Germinal center (tissue), 1 donor: ENCODE measurements around the gene TMEM120B.
"Not testable (repeated sequence)": the region's sequence is repeated elsewhere in the genome, so short reads cannot be mapped to it uniquely, and the experiment has no call there.

Experiments
- DNase-seq: peaks from one replicate; pipeline ENCODE4 v3.0.0; 2012; ENCODE audit warnings: mixed read lengths, low spot score

Gene TMEM120B

DNA sequence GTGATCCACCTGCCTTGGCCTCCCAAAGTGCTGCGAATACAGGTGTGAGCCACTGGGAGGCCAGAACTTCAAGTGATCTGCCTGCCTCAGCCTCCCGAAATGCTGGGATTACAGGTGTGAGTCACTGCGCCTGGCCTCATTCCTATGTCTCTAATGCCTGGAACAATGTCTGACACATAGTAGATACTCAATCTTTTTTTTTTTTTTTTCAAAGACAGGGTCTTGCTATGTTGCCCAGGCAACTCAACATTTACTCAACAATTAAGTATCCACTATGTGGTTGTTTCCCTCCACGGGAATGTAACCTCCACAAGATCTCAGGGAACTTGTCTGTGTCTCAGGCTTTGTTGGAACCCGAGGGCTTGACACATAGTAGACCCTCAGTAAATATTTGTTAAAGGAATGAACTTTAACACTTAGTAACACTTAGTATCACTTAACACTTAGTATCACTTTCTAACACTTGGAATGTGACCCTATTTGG is 3.0 kb upstream of the TMEM120B start:
- no peak for DNase-seq

DNA sequence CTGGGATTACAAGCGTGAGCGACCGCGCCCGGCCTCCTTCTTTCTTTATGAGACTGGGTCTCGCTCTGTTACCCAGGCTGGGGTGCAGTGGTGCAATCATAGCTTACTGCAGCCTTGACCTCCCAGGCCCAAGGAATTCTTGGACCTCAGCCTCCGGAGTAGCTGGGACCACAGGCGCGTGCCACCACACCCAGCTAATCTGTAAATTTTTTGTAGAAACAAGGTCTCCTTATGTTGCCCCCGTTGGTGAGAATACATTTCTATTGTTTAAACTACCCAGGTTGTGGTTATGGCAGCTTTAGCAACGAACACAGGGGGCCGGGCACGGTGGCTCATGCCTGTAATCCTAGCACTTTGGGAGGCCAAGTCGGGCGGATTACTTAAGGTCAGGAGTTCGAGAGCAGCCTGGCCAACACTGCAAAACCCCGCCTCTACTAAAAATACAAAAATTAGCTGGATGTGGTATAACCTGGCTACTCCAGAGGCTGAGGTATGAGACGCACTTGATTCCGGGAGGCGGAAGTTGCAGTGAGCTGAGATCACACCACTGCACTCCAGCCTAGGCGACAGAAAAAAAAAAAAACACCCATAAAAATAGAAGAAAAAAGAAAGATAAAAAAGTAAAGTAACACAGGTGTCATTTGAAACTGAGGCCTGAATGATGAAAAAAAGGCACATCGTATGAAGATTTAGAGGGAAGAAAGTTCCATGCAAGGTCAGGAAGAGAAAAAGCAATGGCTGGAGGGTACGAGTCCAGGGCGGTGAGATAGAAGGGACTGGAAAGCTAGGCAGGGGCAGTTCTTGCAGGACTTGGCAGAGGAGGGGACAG is 977 bp upstream of the TMEM120B start:
- DNase-seq, result no peak

DNA sequence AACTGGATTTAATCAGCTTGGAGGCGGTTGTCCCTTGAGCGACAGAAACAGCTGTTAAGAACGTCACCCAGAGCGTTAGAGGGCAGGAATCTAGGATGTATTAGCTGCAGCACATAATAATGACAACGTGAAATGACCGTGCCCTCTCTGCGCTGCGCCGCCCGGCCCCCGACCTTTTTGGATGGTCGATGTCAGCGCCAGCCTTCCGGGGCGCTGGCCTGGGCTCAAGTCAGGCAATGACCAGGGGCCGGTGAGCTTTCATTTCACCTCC is 427 bp upstream of the TMEM120B start:
- DNase-seq, result peak; percentile 24

DNA sequence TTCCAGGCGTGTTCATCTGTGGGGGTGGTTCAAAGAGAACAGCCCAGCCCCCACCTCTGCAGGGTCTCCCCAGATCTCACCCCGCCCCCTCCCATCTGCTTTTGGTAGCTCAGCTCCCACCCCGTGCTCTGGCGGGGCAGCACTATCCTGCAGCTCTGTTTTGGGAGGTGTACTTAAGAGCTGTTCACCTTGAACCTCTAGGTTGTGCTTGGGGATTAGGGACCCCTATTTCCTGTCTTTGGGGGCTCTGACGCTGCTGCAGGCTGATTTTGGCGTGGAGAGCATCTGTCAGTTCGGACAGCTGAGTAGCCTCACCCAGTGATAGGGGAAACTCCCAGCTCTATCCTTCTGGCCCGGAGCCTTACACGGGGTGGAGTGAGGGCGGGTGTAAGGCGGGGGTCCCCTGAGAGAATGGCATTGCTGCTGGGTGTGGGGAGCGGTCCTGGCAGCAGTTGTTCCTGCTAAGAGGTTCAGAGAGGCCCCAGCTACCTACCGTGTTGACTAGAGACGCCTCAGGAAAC is 765 bp downstream of the TMEM120B start:
- DNase-seq, result no peak

DNA sequence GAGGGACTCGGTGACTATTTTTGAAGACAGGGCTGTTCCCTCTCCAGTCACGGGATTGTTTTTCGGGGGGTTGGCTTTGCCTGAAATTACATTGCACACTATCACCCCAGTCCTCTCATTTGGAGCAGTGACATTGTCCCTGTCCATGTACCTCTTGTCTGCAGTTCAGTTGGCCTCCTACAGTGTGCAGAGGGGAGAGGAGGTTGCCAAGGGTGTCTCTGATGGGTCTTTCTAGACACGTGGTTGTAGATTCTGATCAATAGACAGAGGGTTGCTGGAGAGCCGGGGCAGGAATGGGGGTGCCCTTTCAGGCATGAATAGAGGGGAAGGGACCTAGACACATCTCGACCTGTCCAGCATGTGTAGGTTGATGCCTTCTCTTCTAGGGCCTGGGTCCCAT is 1.2 kb downstream of the TMEM120B start:
- no peak for DNase-seq

DNA sequence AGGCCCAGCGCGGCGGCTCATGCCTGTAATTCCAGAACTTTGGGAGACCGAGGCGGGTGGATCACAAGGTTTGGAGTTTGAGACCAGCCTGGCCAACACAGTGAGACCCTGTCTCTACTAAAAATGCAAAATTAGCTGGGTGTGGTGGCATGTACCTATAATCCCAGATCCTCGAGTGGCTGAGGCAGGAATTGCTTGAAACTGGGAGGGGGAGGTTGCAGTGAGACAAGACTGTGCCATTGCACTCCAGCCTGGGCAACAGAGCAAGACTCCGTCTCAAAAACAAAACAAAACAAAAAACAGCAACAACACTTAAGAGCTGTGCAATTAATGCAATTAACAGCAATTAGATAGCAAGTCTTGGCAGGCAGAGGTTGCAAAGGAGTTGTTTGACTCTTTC is 2.5 kb downstream of the TMEM120B start:
- not testable (repeated sequence) for DNase-seq

DNA sequence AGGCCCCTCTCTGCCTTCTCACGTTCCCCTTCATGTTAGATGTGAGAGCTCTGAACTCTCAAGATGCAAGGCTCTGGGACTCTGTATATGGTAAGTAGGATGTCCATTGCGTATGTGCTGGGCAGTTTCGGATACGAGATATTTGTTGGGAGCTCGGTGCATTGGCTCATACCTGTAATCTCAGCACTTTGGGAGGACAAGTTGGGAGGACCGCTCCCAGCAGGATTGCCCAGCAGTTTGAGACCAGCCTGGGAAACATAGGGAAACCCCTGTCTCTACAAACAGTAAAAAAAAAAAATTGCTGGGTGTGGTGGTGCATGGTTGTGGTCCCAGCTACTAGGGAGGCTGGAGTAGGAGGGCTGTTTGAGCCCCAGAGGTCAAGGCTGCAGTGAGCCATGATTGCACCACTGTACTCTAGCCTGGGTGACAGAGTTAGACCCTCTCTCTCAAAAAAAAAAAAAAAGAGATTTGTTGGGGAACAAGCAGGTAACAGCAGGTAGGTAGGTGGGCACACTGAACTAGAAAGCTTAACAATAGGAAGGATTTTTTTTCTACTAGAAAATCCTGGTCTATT is 3.4 kb downstream of the TMEM120B start:
- DNase-seq, result no peak

DNA sequence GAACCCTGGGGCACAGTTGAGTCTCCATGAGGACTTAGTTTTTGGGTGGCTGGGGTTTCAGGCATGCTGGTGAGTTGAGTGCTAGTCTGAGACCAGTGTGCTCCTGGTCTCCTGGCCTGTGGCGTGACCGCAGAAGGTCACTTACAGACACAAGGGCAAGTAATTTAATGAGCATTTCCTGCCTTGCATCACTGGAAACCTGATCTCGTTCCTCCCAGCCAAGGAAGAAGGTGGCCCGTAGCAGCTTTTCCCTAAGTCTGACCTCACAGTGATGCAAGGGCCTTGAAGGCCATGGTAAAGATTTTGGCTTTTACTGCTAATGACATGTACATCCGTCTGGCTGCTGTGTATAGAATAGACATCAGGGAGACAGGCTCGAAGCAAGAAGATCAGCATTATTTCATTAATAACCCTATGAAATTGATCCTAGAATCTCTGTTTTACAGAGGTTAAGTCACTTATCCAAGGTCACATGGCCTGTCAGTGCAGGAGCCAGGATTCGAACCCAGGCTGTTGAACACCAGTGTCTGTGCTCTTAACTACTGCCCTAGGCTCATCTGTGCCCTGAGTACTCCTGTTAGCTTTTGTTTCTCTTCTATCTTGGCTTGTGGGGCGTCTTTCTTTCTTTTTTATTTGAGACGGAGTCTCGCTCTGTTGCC is 4.6 kb downstream of the TMEM120B start:
- DNase-seq, result no peak

DNA sequence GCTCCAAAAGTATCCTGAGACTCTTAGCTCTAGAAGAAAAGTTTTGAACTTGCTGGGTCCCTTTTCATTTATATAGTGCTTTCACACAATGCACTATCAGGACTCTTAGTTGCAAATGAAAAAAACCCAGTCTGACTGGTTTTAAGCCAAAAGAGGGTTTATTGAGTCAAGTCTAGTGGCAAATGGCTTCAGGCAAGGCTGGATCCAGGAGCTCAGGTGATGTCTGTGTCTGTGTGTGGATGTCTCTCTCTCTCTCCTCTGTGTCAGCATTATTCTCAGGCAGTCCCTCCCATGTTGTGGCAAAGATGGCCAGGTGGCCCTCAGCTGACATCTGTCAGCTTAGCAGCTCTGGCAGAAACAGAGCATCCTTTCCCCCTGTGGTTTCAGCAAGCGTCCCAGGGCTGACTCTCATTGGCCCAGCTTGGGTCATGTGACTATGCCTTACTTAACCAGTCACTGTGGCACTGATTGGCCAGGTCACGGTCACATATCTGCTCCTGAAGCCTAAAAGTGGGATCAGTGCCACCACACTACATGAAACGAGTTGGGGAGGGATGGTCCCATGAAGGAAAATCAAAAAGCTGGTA is 6.2 kb downstream of the TMEM120B start:
- no peak for DNase-seq

DNA sequence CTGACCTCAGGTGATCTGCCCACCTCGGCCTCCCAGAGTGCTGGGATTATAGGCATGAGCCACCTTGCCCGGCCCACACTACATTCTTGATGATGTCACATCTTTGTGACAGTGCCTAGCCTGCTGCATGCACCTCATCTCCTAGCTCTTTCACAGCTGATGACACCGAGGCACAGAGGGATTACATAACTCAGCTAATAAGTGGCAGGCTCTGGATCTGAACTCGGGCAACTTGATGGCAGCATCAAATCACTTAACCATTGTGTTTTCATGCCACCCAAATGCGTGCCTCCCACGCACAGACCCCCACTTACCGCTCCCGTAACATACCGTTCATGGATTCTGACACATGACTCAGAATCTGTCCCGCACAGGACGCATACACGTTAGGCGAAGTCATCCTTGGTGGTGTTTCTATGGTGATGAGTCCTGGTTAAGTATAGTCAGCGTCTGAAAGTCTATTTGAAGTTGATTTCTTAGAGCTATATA is 7.4 kb downstream of the TMEM120B start:
- DNase-seq, result no peak

DNA sequence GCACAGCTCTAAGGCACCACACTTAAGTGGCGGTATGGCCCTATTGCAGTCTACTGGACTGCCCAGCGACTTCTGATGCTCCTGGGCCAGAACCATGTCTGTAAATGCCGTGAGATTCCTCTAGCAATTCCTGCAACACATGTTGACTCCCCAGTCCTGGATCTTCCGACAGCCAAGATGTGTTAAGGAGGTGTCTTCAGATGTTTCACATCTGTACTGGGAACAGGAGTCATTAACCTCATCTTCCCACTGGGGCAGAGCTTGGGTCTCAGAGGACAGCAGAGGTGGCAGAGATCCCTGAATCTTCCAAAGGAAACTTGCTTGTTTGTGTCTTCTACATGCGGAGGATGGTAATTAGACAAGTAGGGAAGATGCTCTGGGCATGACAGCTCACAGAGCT is 8.2 kb downstream of the TMEM120B start:
- no peak for DNase-seq

DNA sequence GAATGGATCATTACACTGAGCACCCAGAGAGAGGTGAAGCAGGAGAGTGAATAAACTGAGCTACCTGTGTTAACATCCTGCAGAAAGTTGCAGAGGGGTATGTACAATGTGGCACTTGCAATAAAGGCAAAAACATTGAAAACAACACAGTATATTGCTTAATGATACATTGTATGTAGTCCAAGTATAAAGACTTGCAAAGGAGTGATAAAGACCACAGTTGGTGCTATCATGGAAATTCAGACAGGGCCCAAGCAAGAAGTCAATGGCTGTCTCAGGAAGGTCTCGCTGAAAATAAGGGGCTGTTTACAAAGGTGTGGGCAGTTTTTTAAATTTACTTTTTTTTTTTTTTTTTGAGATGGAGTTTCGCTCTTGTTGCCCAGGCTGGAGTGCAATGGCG is 10.0 kb downstream of the TMEM120B start:
- no peak for DNase-seq

DNA sequence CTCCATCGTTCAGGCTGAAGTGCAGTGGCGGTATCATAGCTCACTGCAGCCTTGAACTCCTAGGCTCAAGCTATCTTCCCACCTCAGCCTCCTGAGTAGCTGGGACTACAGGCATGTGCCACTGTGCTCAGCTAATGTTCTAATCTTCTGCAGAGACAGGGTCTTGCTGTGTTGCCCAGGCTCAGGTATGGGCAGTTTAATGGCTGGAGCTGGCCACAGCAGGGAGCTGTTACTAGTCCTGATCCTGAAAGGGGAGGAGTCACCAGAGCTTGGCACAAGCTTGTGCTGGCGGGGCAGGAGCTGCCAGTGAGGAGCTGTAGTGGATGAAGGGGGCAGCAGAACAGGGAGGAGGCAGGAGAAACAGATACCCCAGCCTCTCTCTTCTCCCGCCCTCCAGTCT is 10.6 kb downstream of the TMEM120B start:
- DNase-seq, result no peak

DNA sequence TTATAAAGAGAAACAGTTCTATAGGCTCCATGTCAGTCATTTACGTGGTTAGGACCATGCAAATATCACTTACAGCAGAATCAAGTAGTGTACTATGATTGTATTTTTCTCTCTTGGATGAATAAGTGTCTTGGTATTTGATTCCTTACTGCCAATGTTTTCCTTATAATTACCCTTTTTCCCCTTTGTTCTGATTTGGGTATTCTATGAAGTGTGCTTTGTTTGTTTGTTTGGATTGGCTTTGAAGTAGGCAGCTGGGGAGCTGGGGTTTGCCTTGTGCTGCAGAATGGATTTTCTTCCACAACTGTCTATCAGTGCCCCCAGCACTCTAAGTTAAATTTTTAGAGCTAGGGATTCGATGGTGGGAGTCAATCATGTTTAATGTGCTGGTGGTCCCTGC is 12.4 kb downstream of the TMEM120B start:
- no peak for DNase-seq

DNA sequence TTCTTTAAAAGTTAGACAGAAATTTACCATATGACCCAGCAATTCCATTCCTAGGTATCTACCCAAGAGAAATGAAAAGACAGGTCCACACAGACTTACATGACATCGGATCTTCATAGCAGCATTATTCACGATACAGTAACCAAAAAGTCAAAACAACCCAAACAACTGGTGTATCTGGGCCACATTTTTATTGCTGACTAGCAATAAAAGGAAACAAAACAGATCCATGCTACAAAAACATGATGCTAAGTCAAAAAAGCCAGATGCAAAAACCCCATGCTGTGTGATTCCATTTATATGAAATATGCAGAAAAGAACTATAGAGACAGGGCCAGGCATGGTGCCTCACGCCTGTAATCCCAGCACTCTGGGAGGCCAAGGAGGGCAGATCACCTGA is 12.9 kb downstream of the TMEM120B start:
- DNase-seq, result no peak

DNA sequence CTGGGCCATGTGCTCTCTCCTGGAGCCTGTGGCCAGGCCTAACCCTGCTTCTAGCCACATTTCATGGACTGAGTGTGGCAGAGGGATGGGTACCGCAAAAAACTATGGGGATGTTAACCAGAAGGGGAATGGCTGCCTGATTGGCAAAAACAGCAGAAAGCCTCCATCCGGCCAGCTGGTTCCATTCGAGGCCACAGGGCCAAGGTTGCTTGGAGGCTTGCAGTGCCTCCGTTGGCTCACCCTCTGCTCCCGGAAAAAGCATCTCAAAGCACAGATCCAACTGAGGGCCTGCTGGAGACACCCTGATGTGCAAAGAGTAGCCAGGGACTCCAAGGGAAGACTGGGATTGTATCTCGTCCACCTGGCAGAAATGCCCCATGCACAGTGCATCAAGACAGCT is 16.5 kb downstream of the TMEM120B start:
- DNase-seq, result no peak

DNA sequence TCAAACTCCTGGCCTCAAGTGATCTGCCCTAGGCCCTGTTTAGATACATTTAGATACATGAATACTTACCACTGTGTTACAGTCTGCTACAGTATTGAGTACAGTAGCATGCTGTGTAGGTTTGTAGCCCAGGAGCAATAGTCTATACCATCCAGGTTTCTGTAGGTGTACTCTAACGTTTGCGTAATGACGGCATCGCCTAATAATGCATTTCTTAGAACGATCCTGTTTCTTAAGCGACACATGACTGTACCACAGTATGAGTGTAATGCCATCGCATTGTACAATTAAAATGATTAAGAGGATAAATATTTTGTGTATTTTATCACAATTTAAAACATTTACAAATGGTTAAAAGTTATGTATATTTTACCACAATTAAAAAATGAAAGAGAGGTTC is 18.9 kb downstream of the TMEM120B start:
- DNase-seq, result no peak

DNA sequence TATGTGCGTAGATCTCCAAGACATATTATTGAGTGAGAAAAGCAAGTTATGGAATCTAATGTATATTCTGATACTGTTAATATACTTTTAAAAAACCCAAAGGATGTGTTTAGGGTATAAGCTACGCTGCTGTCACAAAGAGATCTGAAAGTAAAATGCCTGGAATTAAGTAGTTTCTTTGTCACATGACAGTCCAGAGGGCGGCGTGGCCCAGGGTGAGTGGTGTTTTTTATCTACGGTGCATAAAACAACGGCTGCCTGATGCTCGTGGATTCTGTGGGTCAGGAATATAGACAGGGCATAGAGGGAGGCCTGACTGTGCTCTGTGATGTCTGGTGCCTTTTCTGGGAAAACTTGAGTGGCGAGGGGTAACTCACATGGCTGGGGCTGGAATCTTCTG is 21.3 kb downstream of the TMEM120B start:
- DNase-seq, result no peak

DNA sequence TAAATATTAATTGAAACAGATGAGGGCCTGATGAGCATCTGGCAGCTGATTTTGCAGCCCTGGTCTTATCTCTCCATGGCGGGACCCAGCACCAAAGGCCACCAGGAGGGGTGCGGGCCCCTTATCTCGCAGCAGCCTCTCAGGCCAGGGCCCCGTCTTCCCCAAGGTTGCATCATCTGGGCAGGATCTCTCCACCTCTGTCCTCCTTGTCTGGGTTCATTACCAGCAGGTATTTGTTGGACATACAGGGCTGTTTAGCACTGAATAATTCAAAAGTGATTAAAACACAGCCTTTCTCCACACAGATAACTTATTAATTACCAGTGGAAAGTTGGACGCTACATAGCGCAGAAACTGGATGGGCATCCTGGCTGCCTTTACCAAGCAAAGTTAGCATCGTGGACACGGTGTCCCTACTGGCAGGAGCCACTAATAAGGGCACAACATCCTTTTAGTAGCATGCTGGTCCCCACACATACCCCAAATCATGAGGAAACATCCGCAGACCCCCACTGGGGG is 25.8 kb downstream of the TMEM120B start:
- no peak for DNase-seq

DNA sequence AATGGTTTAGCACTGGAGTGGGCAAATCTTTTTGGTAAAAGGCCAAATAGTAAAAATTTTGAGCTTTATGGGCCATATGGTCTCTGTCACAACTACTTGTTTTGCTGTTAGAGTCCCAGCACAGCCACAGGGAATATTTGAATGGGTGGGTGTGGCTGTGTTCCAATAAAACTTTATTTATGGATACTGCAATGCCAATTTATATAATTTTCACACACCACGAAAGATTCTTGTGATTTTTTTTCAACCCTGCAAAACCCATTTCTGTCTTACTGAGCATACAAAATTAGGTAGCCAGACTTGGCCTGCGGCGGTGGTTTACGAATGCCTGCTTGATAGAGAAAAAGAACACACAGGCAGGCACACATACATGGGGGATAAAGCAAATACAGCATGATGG is 28.3 kb downstream of the TMEM120B start:
- DNase-seq, result no peak

DNA sequence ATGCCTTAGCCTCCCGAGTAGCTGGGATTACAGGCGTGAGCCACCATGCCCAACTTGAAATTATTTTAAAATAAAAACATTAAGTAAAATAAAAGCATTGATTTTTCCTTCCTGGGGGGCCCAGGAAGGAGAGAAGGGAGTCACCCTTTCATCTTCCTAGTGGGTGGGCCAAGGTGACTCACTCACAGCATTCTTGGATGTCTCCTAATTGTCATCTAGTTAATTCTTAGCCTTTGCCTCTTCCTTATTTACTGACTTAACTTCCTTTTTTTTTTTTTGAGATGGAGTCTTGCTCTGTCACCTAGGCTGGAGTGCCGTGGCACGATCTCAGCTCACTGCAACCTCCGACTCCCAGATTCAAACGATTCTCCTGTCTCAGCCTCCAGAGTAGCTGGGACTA is 29.2 kb downstream of the TMEM120B start:
- no peak for DNase-seq

DNA sequence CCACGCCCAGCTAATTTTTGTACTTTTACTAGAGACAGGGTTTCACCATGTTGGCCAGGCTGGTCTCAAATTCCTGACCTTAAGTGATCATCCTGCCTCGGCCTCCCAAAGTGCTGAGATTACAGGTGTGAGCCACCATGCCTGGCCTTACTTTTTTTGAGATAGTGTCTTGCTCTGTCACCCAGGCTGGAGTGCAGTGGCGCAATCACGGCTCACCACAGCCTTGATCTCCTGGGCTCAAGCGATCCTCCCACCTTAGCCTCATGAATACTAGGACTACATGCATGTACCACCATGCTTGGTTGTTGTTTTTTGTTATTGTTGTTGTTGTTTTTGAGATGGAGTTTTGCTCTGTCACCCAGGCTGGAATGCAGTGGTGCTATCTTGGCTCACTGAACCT is 33.0 kb downstream of the TMEM120B start:
- DNase-seq, result not testable (repeated sequence)

DNA sequence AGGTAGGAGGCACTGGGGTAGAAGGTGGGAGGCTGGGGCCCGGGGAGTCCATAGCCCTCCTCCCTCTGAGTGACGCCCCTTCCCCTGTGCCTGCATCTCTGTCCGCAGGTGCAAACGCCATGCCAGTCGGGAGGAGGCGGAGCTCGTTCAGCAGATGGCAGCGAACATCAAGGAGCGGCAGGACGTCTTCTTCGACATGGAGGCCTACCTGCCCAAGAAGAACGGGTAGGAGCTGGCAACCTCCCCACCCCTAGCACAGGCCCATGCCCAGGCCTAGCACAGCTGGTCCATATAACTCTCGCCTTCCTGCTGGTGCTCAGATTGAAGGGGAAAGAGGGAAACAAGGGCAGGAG is 35.6 kb downstream of the TMEM120B start:
- DNase-seq, result no peak
